OCI-LY1 (cell line): Measurements from ENCODE around the gene ICA1.

Experiments
- CTCF ChIP-seq: fragments of 200-600 bp; sonication (generic), shearing (Covaris generic); IDR thresholded peaks from 2 replicates; pipeline ENCODE4 v1.5.1; 2017; ENCODE audit warnings: mild to moderate bottlenecking, antibody characterized with exemption, low read length, moderate library complexity, mixed read lengths
- EZH2 ChIP-seq: fragments of 200-600 bp; sonication (generic), shearing (Covaris generic); IDR thresholded peaks from 2 replicates; pipeline ENCODE4 v1.8.0; 2017; ENCODE audit warnings: borderline replicate concordance, mixed run types, mild to moderate bottlenecking, antibody characterized with exemption, low read length, moderate library complexity, mixed read lengths

- TF ChIP-seq CTCF (no peak), EZH2 (no peak)
Observed at GRCh38 chr7:8220376-8221100, 41.4 kb downstream of the ICA1 start.
